TTC549 (cell line): ENCODE data around the gene MDFI.
A peak's percentile ranks its signal among the peaks of the same experiment; 100 is the strongest.

Source experiments
- FAIRE-seq: peaks from 2 replicates; lab custom pipeline; 2012; peaks lifted over from hg19 to GRCh38; lab: Jason Lieb, UNC

The MDFI gene

GRCh38 chr6:41673704-41674000 lies 35.4 kb downstream of the MDFI start:
- FAIRE-seq: no peak

DNA sequence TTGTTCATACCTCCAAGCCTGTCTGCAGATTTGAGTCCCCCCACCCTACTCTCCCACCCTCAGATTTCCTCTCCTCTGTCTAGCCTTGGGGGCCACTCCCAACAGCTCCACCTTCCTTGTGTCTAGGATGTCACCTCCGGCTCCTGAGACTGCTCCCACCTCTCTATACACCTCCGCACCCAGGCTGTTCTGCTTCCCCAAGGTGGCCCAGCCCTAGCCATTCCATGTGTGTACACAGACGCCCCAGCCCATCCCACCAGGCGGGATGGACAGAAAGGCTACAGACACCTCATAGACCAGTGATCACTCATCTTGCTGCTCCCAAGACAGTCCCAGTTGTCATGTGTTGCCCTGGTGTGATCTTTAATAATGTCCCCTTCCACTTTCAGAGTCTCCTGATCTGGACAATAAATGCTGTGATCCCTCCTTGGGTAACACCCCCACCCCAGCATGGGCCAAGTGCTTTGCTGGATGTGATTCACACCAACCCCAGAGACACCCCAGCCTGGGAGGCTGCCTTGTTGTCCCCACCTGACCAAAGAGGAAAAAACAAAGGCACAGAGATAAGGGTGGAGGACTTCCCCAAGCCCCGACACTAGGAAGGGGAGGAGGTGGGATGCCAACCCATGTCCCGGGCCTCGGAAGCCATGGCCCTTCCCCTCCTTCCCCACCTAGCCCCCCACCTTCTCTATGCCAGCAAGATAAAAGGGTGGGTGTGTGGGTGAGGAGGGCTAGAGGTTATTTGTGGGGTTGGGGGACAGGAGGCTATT lies 36.1 kb downstream of the MDFI start:
- FAIRE-seq: no peak

DNA sequence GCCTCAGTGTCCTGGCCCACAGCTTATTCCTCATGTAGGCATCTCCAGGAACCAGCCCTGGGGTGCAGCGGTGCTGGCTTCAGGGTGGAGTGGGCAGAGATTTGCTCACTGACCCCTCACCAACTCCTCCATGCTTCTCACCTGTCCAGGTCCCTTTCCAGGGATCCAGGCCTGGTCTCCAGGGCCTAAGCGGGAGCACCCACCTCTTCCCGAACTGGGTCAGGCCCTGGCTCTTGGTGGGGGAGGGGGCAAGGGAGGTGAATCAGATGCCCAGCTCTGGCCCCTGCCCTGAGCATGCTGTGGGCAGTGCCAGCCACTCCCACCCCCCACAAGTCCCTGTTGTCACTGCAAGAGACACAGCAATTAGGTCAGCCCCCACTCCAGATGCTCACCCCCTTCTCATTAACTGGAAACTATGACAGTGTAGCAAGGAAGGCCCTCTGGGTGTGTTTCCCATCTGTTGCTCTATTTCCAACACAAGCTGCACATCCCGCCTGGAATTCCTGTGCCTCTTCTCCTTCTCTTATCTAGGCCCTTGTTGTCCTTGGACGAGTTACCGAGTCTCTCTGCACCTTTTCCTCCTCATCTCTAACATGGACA lies 37.0 kb downstream of the MDFI start:
- FAIRE-seq: no peak

DNA sequence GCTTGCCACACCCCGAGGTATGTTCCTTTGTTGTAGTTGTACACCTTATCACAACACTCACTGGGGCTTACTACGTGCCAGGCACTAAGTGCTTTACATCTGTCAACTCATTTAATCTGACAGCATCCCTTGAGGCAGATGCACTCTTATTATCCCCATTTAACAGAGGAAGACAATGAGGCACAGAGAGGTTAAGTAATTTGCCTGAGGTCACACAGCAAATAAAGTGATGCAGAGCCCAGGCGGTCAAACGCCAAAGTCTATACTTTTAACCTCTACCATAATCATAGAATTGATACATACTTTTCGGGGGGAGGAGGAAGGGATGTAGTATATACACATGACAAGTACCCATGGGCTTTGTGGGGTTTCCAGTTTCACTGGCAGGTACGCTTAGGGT lies 37.7 kb downstream of the MDFI start:
- FAIRE-seq: no peak

DNA sequence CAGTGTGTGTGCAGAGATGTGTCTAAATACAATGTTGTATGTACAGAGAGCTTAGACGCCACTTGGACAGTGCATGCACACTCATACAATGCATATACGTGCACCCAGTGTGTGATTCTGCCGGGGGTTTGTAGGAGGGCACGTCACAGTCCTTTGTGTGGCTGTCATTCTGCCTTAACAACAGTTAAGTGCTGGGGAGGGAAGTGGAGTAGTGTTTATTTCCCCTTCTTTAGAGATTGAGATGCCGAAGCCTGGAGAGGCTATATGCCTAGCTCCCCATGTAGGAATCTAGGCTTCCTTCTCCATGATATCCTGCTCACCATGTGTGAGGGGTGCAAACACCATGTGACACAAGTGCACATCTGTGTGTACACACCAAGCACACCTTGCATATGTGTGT lies 38.2 kb downstream of the MDFI start:
- FAIRE-seq: no peak

DNA sequence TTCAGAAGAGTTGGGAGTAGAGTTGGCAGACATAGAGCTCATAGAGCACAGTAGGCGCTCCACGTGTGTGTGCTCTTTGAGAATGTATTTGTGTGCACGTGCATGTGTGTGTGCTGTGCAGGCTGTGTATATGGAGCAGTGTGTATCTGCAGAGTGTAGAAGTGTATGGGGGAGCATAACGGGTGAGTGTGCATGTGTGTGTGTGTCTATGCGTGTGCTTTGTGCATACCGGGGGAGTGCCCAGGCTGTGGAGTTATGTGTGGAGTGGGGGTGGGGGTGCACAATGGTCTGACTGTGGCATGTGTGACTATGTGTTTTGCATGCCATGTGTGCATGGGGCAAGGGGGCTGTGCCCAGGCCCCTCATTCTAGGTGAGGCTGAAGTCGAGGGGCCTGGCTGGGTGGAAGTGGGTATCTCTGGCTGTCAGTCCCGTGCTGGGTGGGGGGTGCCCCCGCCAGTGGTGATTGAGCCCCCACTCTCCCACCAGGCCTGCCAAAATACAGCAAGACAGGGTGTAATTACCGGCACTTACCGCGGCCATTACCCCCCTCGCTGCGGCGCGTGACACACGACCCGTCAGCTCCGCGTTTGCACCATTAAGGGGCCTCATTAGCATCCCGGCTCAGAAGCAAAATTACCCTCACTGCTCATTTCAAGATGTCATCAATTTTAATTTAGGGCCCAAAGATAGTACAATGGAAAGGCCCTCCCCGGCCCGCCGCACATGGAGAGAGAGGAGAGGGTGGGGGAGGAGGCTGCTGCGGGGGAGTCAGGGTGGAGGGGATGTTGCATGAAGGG lies 39.1 kb downstream of the MDFI start:
- FAIRE-seq: no peak

DNA sequence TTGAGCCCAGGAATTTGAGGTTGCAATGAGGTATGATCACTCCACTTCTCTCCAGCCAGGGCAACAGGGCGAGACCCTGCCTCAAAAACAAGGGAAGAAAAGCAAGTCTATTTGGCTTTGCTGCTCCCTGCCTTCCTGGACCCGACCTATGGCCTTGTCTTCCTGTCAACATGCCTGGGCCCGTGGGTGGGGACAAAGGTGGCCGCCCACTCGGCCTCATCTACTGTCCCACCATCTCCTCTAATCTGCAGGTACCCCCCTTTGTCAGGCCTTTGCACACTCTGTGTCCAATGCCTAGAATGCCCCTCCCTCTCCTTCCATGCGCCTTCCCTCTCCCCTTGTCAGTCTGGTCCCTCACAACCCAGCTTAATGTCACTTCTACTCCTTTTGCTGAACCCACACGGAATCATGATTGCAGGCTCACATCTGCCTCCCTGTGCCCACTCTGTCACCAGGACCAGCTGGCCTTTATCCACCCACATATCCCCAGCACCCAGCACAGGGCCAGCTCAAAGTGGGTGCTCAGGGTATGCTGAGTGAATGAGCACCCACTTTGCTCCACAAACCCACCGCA lies 40.3 kb downstream of the MDFI start:
- FAIRE-seq: no peak

- FAIRE-seq: no peak
Observed at GRCh38 chr6:41679696-41680095, 41.4 kb downstream of the MDFI start.

DNA sequence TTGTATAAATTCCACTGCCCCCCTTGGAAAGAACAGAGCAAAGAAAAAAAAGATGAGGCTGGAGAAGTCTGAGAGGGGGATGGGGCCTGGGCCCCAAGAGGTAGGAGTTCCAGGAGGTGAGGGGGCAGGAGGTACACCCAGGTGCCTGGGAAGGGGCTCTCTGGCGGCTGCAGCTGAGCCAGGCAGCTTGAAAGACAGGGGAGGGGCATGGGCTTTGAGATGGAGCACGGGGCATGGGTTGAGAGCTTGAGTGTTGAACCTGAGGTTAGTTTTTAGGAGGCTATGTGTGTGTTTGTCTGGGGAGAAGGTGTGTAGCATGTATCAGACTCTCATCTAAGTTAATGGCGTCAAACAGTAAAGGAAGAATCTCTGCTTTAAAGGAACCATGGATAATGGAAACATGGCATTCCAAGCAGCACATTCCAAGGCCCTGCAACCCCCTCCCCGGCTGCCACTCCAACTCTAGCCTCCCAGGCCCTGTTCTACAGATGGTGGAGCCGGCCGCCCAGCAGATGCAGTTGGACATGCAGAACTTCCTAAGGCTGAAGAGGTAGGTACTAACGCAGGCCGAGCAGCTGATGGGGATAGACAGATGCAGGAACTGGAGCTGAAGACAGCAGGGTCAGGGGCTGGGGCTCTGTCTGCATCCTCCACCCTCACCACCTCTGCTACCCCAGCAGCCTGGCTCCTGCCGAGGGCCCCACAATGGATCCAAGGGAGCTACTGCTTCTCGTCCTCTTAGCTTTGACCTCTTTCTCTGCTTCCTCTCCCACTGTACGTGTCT lies 42.1 kb downstream of the MDFI start:
- FAIRE-seq: no peak

DNA sequence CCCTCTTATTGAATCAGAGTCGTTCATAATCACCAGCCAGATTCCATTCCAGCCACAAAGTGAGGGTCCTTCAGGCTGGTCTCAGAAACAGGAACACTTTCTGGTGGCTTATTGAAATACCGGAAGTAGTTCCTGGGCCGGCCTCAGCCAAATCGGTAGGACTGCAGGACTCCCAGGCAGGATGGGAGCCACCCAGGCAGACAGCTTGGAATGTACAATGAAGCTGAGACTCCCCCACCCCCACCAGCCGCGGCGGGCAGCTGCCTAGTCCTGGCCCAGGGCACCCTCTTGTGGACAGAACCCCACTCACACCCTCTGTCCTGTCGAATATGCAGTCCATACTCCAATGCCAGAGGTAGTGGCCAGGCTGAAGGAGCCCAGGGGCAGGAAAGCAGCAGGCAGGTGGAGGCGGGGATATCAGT lies 43.8 kb downstream of the MDFI start:
- FAIRE-seq: peak; percentile 62

DNA sequence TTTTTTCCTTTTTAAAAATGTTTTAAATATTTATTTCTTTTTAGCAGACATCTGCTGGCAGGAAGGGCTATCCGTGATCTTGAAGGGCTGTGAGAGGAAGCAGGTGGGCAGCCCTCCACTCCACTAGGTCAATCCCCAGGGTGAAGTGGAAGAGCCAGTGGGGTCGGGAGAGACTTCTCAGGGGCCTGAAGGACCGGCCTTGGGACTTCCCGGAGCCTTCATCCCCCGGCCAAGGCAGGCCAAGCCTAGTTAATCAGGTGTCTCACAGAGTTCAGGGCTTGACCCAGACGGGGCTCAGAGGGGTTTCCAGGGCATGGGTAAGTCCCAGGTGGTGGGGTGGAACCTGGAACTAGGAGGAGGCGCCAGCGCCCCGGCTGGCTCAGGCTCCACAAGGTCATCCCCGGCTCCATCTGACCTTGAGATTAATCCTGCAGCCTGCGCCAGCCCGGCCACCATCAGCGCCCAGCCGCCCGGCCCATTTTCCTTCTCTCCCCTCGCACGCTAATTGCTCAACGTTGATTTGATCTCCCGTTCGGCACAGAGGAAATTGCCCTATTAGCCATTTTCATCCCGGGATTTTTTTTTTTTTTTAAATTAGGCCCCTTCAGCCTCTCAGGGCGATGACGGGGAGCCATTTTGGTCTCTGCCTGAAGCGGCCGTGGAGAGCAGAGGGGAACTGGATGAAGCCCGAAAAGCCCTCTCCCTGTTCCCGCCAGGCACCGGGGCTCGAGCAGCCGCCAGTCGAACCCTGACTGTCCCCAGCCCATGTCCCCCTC lies 44.4 kb downstream of the MDFI start:
- FAIRE-seq: no peak

- no peak for FAIRE-seq
Observed at GRCh38 chr6:41683273-41683522, 44.9 kb downstream of the MDFI start.

GRCh38 chr6:41683523-41684310 lies 45.4 kb downstream of the MDFI start:
- FAIRE-seq: no peak

- FAIRE-seq: no peak
Observed at GRCh38 chr6:41684311-41685180, 46.3 kb downstream of the MDFI start.

GRCh38 chr6:41685641-41686380 lies 47.5 kb downstream of the MDFI start:
- no peak for FAIRE-seq

DNA sequence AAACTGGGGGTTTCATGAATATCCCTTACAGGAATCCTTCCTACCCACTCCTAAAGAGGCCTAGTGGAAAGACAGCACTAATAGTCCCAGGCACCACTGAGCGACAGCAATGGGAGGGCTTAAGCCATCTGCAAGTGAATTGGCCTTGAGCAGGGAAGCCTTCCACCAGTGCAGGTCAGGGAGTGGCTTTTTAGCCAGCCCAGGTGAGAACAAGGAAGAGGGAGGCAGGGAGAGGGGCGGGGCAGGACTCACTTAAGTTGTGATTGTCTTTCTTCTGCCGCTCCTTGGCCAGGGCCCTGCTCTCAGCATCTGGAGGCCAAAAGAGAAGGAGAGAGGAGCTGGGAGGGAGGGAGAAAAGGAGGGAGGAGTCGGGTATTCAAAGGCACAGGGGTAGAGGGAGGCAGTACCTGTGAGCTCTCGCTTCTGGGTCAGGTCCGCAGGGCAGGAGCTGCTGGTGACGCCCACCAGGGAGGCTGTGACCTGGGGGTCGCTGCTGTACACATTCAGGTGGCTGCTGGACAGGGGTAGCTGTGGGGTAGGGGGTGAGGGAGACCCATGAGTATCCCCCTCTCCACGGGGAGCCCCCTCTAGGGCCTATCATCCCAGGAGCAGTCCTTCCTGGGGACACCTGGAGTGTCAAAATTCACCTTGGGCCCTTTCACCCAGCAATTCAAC lies 49.4 kb downstream of the MDFI start:
- FAIRE-seq: no peak

GRCh38 chr6:41688256-41688965 lies 50.1 kb downstream of the MDFI start:
- no peak for FAIRE-seq
